ENCODE measurements around the gene KMT2E. TPM values are rescaled to one million over a fixed set of nuclear protein-coding genes. Genes with fewer than 3 reads are reported as not detected.

Gene KMT2E
- polyA plus RNA-seq, 2 of the 4 experiments (the other 2 are of a cell fraction) = 9.4 to 23.4 TPM

DNA sequence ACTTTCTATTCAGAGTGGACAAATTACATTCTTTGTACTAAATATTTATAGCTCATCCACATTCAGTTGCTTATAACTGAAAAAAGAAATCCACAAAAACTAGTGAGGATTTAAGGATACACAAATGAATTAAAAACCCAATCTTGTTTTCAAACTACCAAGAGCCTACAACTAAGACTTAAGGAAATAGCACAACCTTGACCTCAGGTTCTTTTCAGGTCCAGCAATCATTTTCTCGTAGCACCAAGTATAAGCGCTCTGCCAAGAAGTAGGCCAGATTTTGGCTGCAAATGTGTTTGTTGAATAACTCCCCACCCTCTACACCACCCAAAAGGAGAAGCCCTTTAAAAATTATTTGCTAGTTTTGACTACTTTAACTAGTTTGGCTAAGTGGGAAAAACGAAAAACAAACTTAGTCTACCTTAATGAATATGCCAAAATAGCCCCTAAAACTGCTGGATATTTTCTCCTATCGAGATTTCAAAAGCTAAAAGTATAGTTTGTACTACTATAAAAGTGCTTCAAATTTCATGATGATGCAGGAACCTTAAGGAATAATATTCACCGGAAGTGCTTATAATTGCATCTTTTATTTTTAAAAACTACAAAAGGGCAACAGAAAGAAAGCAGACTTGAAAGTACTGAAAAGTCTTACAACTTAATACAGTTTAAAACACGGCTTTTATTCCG lies 2.7 kb upstream of the KMT2E start:
- Histone ChIP-seq H3K27ac (peak overlapping the region; percentile 99 to 100), H3K4me1 (peaks cover 46% of the 10 kb centered on the region), H3K4me2 (peak overlapping the region; percentile 98), H3K4me3 (peak overlapping the region; percentile 90), H3K9me3 (no peaks in the 10 kb centered on the region)
- no peak for FAIRE-seq
- no peak for DNase-seq (ENCODE audit: low read depth in 1 of 2, low spot score in 1 of 2)
- TF ChIP-seq, protein P1, sequence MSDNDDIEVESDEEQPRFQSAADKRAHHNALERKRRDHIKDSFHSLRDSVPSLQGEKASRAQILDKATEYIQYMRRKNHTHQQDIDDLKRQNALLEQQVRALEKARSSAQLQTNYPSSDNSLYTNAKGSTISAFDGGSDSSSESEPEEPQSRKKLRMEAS (IDR thresholded peaks at IDR 0.05) = no peak
- no peak for TF ChIP-seq TFCP2L1 (CRISPR knock-in tag; IDR thresholded peaks at IDR 0.05)
- no peak for TF ChIP-seq KDM5A (IDR thresholded peaks at IDR 0.05)
- no peak for TF ChIP-seq EHF (CRISPR knock-in tag; IDR thresholded peaks at IDR 0.05)
- TF ChIP-seq, protein P2, sequence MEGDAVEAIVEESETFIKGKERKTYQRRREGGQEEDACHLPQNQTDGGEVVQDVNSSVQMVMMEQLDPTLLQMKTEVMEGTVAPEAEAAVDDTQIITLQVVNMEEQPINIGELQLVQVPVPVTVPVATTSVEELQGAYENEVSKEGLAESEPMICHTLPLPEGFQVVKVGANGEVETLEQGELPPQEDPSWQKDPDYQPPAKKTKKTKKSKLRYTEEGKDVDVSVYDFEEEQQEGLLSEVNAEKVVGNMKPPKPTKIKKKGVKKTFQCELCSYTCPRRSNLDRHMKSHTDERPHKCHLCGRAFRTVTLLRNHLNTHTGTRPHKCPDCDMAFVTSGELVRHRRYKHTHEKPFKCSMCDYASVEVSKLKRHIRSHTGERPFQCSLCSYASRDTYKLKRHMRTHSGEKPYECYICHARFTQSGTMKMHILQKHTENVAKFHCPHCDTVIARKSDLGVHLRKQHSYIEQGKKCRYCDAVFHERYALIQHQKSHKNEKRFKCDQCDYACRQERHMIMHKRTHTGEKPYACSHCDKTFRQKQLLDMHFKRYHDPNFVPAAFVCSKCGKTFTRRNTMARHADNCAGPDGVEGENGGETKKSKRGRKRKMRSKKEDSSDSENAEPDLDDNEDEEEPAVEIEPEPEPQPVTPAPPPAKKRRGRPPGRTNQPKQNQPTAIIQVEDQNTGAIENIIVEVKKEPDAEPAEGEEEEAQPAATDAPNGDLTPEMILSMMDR (IDR thresholded peaks at IDR 0.05) = no peak
- TF ChIP-seq RFX5 (IDR thresholded peaks at IDR 0.05) = no peak
- TF ChIP-seq, protein P3, sequence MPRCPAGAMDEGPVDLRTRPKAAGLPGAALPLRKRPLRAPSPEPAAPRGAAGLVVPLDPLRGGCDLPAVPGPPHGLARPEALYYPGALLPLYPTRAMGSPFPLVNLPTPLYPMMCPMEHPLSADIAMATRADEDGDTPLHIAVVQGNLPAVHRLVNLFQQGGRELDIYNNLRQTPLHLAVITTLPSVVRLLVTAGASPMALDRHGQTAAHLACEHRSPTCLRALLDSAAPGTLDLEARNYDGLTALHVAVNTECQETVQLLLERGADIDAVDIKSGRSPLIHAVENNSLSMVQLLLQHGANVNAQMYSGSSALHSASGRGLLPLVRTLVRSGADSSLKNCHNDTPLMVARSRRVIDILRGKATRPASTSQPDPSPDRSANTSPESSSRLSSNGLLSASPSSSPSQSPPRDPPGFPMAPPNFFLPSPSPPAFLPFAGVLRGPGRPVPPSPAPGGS (IDR thresholded peaks at IDR 0.05) = no peak
- no peak for TF ChIP-seq CHD4 (IDR thresholded peaks at IDR 0.05; ENCODE audit: borderline replicate concordance)
- TF ChIP-seq EP300 (IDR thresholded peaks at IDR 0.05) = no peak
- TF ChIP-seq FOSL2 (IDR thresholded peaks at IDR 0.05) = no peak
- no peak for TF ChIP-seq FOSL2 (CRISPR knock-in tag; IDR thresholded peaks at IDR 0.05)
- no peak for TF ChIP-seq FOXS1 (CRISPR knock-in tag; IDR thresholded peaks at IDR 0.05)
- TF ChIP-seq, protein P4, sequence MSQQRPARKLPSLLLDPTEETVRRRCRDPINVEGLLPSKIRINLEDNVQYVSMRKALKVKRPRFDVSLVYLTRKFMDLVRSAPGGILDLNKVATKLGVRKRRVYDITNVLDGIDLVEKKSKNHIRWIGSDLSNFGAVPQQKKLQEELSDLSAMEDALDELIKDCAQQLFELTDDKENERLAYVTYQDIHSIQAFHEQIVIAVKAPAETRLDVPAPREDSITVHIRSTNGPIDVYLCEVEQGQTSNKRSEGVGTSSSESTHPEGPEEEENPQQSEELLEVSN (IDR thresholded peaks at IDR 0.05; ENCODE audit: borderline replicate concordance, low read depth) = no peak
- no peak for TF ChIP-seq EHMT2 (IDR thresholded peaks at IDR 0.05; ENCODE audit: low read depth)
- 4% methylated on average over 7 of the region's 7 CpGs for WGBS (ENCODE audit: missing lambda C conversion rate)
- POLR2A ChIA-PET = interaction anchor here (10.5 kb wide), 1 partner anchor 28 kb away, joined by 132 read pairs; no protein-coding TSS in a partner anchor
- CTCF ChIA-PET = interaction anchor here (1.9 kb wide), 1 partner anchor 13 kb away, joined by 5 read pairs; no protein-coding TSS in a partner anchor
- no peak for ATAC-seq

DNA sequence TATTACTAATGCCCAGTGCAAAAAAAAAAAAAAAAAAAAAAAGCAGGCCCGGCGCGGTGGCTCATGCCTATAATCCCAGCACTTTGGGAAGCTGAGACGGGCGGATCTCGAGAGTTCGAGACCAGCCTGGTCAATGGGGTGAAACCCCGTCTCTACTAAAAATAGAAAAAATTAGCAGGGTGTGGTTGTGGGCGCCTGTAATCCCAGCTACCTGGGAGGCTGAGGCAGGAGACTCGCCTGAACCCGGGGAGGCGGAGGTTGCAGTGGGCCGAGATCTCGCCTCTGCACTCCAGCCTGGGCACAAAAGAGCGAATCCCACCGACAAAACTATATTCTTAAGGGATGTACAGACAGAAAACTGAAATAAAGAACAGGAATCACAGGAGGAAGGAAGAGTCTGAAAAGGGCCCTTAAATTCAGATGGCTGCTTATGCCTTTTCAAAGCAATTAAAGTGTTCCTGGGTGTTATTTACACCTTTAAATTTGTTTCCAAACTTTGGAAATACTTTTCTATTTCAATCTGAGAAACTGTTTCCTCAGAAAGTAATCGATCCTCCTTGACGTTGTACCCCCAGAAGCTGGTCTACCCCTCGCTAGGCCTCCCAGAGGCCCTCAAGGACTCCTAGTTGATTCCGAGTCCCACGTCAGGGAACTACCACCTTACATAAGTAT lies 2.0 kb upstream of the KMT2E start:
- ChIA-PET CTCF (interaction anchor here (1.0 kb wide), 1 partner anchor 31 kb away, joined by 3 read pairs; no protein-coding TSS in a partner anchor), POLR2A (interaction anchor here (0.6 to 10.5 kb wide), 3 partner anchors 9 to 520 kb away, joined by 3 to 132 read pairs (median 4); no protein-coding TSS in a partner anchor)
- Histone ChIP-seq H3K27ac (peak overlapping the region; percentile 99 to 100), H3K4me2 (peak overlapping the region; percentile 98), H3K4me1 (peaks cover 46% of the 10 kb centered on the region), H3K4me3 (peak overlapping the region; percentile 90), H3K9me3 (no peaks in the 10 kb centered on the region)
- no peak for TF ChIP-seq CBX2 (IDR thresholded peaks at IDR 0.05; ENCODE audit: borderline replicate concordance, low read depth)
- TF ChIP-seq RARB (CRISPR knock-in tag; IDR thresholded peaks at IDR 0.05) = no peak
- TF ChIP-seq CEBPB (IDR thresholded peaks at IDR 0.05) = no peak
- TF ChIP-seq, protein P3 (IDR thresholded peaks at IDR 0.05) = no peak
- no peak for TF ChIP-seq NR3C1 (IDR thresholded peaks at IDR 0.05)
- TF ChIP-seq SREBF2 (IDR thresholded peaks at IDR 0.05) = no peak
- 0 out of 2 replicates have a peak, but pooled peaks have one; percentile 7 for TF ChIP-seq HOXA7 (CRISPR knock-in tag; IDR thresholded peaks at IDR 0.05)
- TF ChIP-seq NPAS2 (CRISPR knock-in tag; IDR thresholded peaks at IDR 0.05; ENCODE audit: borderline replicate concordance) = no peak
- TF ChIP-seq MAFK (IDR thresholded peaks at IDR 0.05; ENCODE audit: partially characterized antibody) = no peak
- 0 out of 2 replicates have a peak, but pooled peaks have one; percentile 3 for TF ChIP-seq HEYL (CRISPR knock-in tag; IDR thresholded peaks at IDR 0.05)
- peak; percentile 87; the same call in 1 of the 2 replicates for TF ChIP-seq CHD4 (IDR thresholded peaks at IDR 0.05; ENCODE audit: borderline replicate concordance)
- TF ChIP-seq, protein P5, sequence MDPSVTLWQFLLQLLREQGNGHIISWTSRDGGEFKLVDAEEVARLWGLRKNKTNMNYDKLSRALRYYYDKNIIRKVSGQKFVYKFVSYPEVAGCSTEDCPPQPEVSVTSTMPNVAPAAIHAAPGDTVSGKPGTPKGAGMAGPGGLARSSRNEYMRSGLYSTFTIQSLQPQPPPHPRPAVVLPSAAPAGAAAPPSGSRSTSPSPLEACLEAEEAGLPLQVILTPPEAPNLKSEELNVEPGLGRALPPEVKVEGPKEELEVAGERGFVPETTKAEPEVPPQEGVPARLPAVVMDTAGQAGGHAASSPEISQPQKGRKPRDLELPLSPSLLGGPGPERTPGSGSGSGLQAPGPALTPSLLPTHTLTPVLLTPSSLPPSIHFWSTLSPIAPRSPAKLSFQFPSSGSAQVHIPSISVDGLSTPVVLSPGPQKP (IDR thresholded peaks at IDR 0.05; ENCODE audit: low read depth, low read length) = no peak
- TF ChIP-seq ZC3H11A (IDR thresholded peaks at IDR 0.05) = 0 out of 2 replicates have a peak, but pooled peaks have one; percentile 1
- TF ChIP-seq POLR2A (IDR thresholded peaks at IDR 0.05; ENCODE audit: low read length) = no peak
- no peak for TF ChIP-seq HOXB5 (CRISPR knock-in tag; IDR thresholded peaks at IDR 0.05)
- WGBS (ENCODE audit: missing lambda C conversion rate) = 1% methylated on average over 21 of the region's 21 CpGs
- ATAC-seq = no peak; a peak in 2 of 6 replicates
- no peak for FAIRE-seq
- peak in 1 of 2 experiments; percentile 27 for DNase-seq (ENCODE audit: low read depth in 1 of 2, low spot score in 1 of 2)
